ENCODE data around the gene DBP. TPM values are rescaled to one million over a fixed set of nuclear protein-coding genes. Genes with fewer than 3 reads are reported as not detected.

Gene DBP
- total and polyA plus RNA-seq, 2 experiments from 2014 or later = 5.7 to 6.3 TPM

- TF ChIP-seq REST (IDR thresholded peaks at IDR 0.05; ENCODE audit: unreplicated experiment) (no peak), EZH2 (IDR thresholded peaks at IDR 0.05; ENCODE audit: low read depth, unreplicated experiment) (no peak), POLR2AphosphoS5 (IDR thresholded peaks at IDR 0.05; ENCODE audit: low read depth) (no peak; the same call in none of the 2 replicates), ZNF331 (CRISPR knock-in tag; IDR thresholded peaks at IDR 0.05; ENCODE audit: low read depth) (no peak), STAT1 (IDR thresholded peaks at IDR 0.05; ENCODE audit: unreplicated experiment) (no peak), NANOG (IDR thresholded peaks at IDR 0.05; ENCODE audit: borderline replicate concordance) (no peak), EZH2phosphoT487 (IDR thresholded peaks at IDR 0.05; ENCODE audit: unreplicated experiment) (no peak), ETS1 (IDR thresholded peaks at IDR 0.05) (no peak)
These were observed 13.6 kb downstream of the DBP start (continued) for GRCh38 chr19:48623556-48624066.

GRCh38 chr19:48619692-48620585 is 17.2 kb downstream of the DBP start:
- TF ChIP-seq ETS1 (IDR thresholded peaks at IDR 0.05) = no peak
- TF ChIP-seq EZH2phosphoT487 (IDR thresholded peaks at IDR 0.05; ENCODE audit: unreplicated experiment) = no peak
- TF ChIP-seq JUNB (IDR thresholded peaks at IDR 0.05; ENCODE audit: unreplicated experiment) = no peak
- TF ChIP-seq REST (IDR thresholded peaks at IDR 0.05; ENCODE audit: unreplicated experiment) = no peak
- TF ChIP-seq EZH2 (IDR thresholded peaks at IDR 0.05; ENCODE audit: low read depth, unreplicated experiment) = no peak
- TF ChIP-seq STAT1 (IDR thresholded peaks at IDR 0.05; ENCODE audit: unreplicated experiment) = no peak
- H3K79me2 ChIP-seq (replicated peaks; ENCODE audit: insufficient read depth) = peaks cover 45% of the 10 kb centered on the region
- H3K4me1 Mint-ChIP-seq = peaks cover 45% of the 10 kb centered on the region
- no peak for DNase-seq (ENCODE audit: low spot score)
- H3K27me3 Mint-ChIP-seq (ENCODE audit: insufficient read depth, low read depth, poor library complexity) = peaks cover 31% of the 10 kb centered on the region
- H3K4me2 ChIP-seq = peak overlapping the region; percentile 86
- peak overlapping the region; percentile 98 for H3K27ac Mint-ChIP-seq
- H3K4me3 Mint-ChIP-seq = peak overlapping the region; percentile 93
- H3K9me3 Mint-ChIP-seq = no peaks in the 10 kb centered on the region; the same call in 1 of the 3 replicates
- H2AFZ ChIP-seq = peak overlapping the region; percentile 15; the same call in 1 of the 2 replicates
- H3K36me3 Mint-ChIP-seq (ENCODE audit: low read depth) = peaks cover 48% of the 10 kb centered on the region
- peak overlapping the region; percentile 97 for H3K4me3 ChIP-seq
- H4K20me1 ChIP-seq (replicated peaks; ENCODE audit: insufficient read depth) = peaks cover 21% of the 10 kb centered on the region
- ATAC-seq = no peak
- H3K9me2 ChIP-seq (ENCODE audit: insufficient read depth) = no peaks in the 10 kb centered on the region
- H3K4me1 ChIP-seq (ENCODE audit: insufficient read depth) = peaks cover 35% of the 10 kb centered on the region
- H3K27me3 ChIP-seq (ENCODE audit: insufficient read depth) = no peaks in the 10 kb centered on the region
- H3F3A ChIP-seq (replicated peaks; ENCODE audit: low read depth) = peaks cover 41% of the 10 kb centered on the region
- peak overlapping the region; percentile 78 for H3K27ac ChIP-seq (ENCODE audit: low read depth)
- peaks cover 32% of the 10 kb centered on the region for H3K36me3 ChIP-seq (ENCODE audit: insufficient read depth)

Data from GM23338 (cell line).